SKM-1 treated with dmso at 0.1 percent for 144 hours (cell line): ENCODE results near the gene FOXP1.
"Not testable (repeated sequence)": the region's sequence is repeated elsewhere in the genome, so short reads cannot be mapped to it uniquely, and the experiment has no call there.

Experiments
- DNase-seq: peaks from one replicate; lab custom pipeline; 2025; ENCODE audit not compliant: unreplicated experiment; lab: John Stamatoyannopoulos, UW

Gene FOXP1

GRCh38 chr3:71533588-71533987 is 49.9 kb downstream of the FOXP1 start:
- no peak for DNase-seq

- no peak for DNase-seq
Observed at GRCh38 chr3:71532639-71533395, 50.7 kb downstream of the FOXP1 start.

GRCh38 chr3:71530903-71531530 is 52.5 kb downstream of the FOXP1 start:
- DNase-seq: no peak

GRCh38 chr3:71528816-71529215 is 54.7 kb downstream of the FOXP1 start:
- no peak for DNase-seq

GRCh38 chr3:71526448-71526847 is 57.1 kb downstream of the FOXP1 start:
- not testable (repeated sequence) for DNase-seq

- DNase-seq: peak; percentile 80
Observed at GRCh38 chr3:71525391-71525790, 58.1 kb downstream of the FOXP1 start.

GRCh38 chr3:71524672-71525071 is 58.9 kb downstream of the FOXP1 start:
- DNase-seq: no peak

GRCh38 chr3:71523628-71524027 is 59.9 kb downstream of the FOXP1 start:
- DNase-seq: no peak

- DNase-seq: no peak
Observed at GRCh38 chr3:71521940-71522876, 61.3 kb downstream of the FOXP1 start.

GRCh38 chr3:71521021-71521352 is 62.5 kb downstream of the FOXP1 start:
- DNase-seq: no peak

GRCh38 chr3:71520161-71521020 is 63.1 kb downstream of the FOXP1 start:
- no peak for DNase-seq

- DNase-seq: no peak
Observed at GRCh38 chr3:71518089-71518488, 65.4 kb downstream of the FOXP1 start.

- DNase-seq: no peak
Observed at GRCh38 chr3:71517271-71517791, 66.2 kb downstream of the FOXP1 start.

GRCh38 chr3:71515636-71516365 is 67.7 kb downstream of the FOXP1 start:
- no peak for DNase-seq

GRCh38 chr3:71514621-71515020 is 68.9 kb downstream of the FOXP1 start:
- DNase-seq: no peak

- DNase-seq: no peak
Observed at GRCh38 chr3:71513515-71513914, 70.0 kb downstream of the FOXP1 start.

- DNase-seq: no peak
Observed at GRCh38 chr3:71513081-71513480, 70.4 kb downstream of the FOXP1 start.

GRCh38 chr3:71512544-71512943 is 71.0 kb downstream of the FOXP1 start:
- DNase-seq: no peak

GRCh38 chr3:71512000-71512399 is 71.5 kb downstream of the FOXP1 start:
- peak; percentile 25 for DNase-seq

- no peak for DNase-seq
Observed at GRCh38 chr3:71511446-71511845, 72.1 kb downstream of the FOXP1 start.
